Natural killer cell (primary cell): ENCODE measurements around the gene RASAL1. TPM values are rescaled to one million over a fixed set of nuclear protein-coding genes. Genes with fewer than 3 reads are reported as not detected.

ENCODE experiments used
- ATAC-seq, 3 donors: fragments of 150-1000 bp in 2 of 3; fragments of 200-7000 bp in 1 of 3; cut with Tn5 transposase; 1 replicate in 1 of 3; 2 replicates in 2 of 3; pipeline ENCODE4 v1.10.0; 2021; ENCODE audit warnings: mild to moderate bottlenecking in 2 of 3, moderate library complexity in 2 of 3
- DNase-seq, 2 donors: peaks; one replicate each; pipeline versions ENCODE4 v3.0.0 to v3.0.0-alpha.2; 2013 to 2021; ENCODE audit warnings: mixed read lengths in 1 of 2
- H3K27ac ChIP-seq: one replicate; pipeline ENCODE4 v1.5.1; 2013; ENCODE audit warnings: mild to moderate bottlenecking, low read length
- H3K27me3 ChIP-seq: one replicate; pipeline ENCODE4 v1.6.1; 2013; ENCODE audit warnings: low read length; ENCODE audit not compliant: control insufficient read depth, insufficient read depth
- H3K36me3 ChIP-seq: one replicate; pipeline ENCODE4 v1.6.1; 2013; ENCODE audit warnings: low read length; ENCODE audit not compliant: control insufficient read depth, insufficient read depth
- H3K4me1 ChIP-seq: one replicate; pipeline ENCODE4 v1.6.1; 2013; ENCODE audit warnings: low read length; ENCODE audit not compliant: control insufficient read depth, insufficient read depth
- H3K4me3 ChIP-seq: one replicate; pipeline ENCODE4 v1.5.1; 2013; ENCODE audit warnings: low read length
- H3K9me3 ChIP-seq: one replicate; pipeline ENCODE4 v1.6.1; 2013; ENCODE audit warnings: low read length; ENCODE audit not compliant: control insufficient read depth, insufficient read depth
- H3K27ac Mint-ChIP-seq, 2 donors: one replicate each; pipeline ENCODE4 v1.8.0; 2022; ENCODE audit warnings: mild to moderate bottlenecking in 2 of 2, mixed read lengths in 2 of 2, moderate library complexity in 1 of 2
- H3K27me3 Mint-ChIP-seq, 2 donors: one replicate each; pipeline ENCODE4 v1.8.0; 2022; ENCODE audit warnings: low read depth in 2 of 2, mixed read lengths in 2 of 2
- H3K36me3 Mint-ChIP-seq: one replicate; pipeline ENCODE4 v1.8.0; 2022; ENCODE audit warnings: mixed read lengths
- H3K4me1 Mint-ChIP-seq, 2 donors: one replicate each; pipeline ENCODE4 v1.8.0; 2022; ENCODE audit warnings: mixed read lengths in 2 of 2
- H3K4me3 Mint-ChIP-seq: one replicate; pipeline ENCODE4 v1.8.0; 2022; ENCODE audit warnings: mild to moderate bottlenecking, moderate library complexity, mixed read lengths
- H3K9me3 Mint-ChIP-seq, 2 donors: one replicate each; pipeline ENCODE4 v1.8.0; 2022; ENCODE audit warnings: mixed read lengths in 2 of 2
- CTCF ChIP-seq: fragments of 200-600 bp; IDR thresholded peaks from one replicate; pipeline ENCODE4 v1.8.0; 2022; ENCODE audit warnings: antibody characterized with exemption
- WGBS: methylation state at CpG from one replicate; pipeline ENCODE4 v1.1.7; 2013; ENCODE audit warnings: missing lambda C conversion rate; ENCODE audit not compliant: insufficient coverage; 5-methylcytosine and 5-hydroxymethylcytosine counted together
- intact Hi-C: fragments of 100-400 bp; cut with micrococcal nuclease; formaldehyde crosslinking; loops from one replicate; pipeline ENCODE4 v1.14.2; 2022
- total RNA-seq, 4 donors: library from RNA; stranded (reverse); fragments of 120-200 nt in 1 of 4; gene quantifications; one replicate each; pipeline versions ENCODE4 v1.2.3 to v1.2.4, GENCODE V29; 2013 to 2022

Gene RASAL1
- total RNA-seq, 3 donors from 2014 or later (not counting 1 experiment from before 2014, with no cell fraction given), result not detected

- Mint-ChIP-seq H3K4me1 (peaks cover 0 to 10% of the 10 kb centered on the region in 2 donors), H3K4me3 (no peak overlapping the region), H3K9me3 (no peaks in the 10 kb centered on the region), H3K27ac (no peak overlapping the region), H3K27me3 (peaks cover 4 to 14% of the 10 kb centered on the region in 2 donors), H3K36me3 (no peaks in the 10 kb centered on the region)
- TF ChIP-seq CTCF, result no peak
- 93% methylated on average over 1 of the region's 1 CpG for WGBS
- intact Hi-C loops, result no loop called here
- H3K9me3 ChIP-seq, result no peaks in the 10 kb centered on the region
- no peaks in the 10 kb centered on the region for H3K36me3 ChIP-seq
- H3K4me3 ChIP-seq, result no peak overlapping the region
- DNase-seq (no peak), ATAC-seq (no peak)
- no peaks in the 10 kb centered on the region for H3K27me3 ChIP-seq
- H3K4me1 ChIP-seq, result peaks cover 34% of the 10 kb centered on the region
- no peak overlapping the region for H3K27ac ChIP-seq
Measured at GRCh38 chr12:113106361-113106760, 29.2 kb downstream of the RASAL1 start.

GRCh38 chr12:113105606-113106271, 29.8 kb downstream of the RASAL1 start:
- Mint-ChIP-seq H3K27me3 (peaks cover 4 to 8% of the 10 kb centered on the region in 2 donors), H3K27ac (no peak overlapping the region), H3K4me3 (no peak overlapping the region), H3K4me1 (peaks cover 0 to 10% of the 10 kb centered on the region in 2 donors), H3K36me3 (no peaks in the 10 kb centered on the region), H3K9me3 (no peaks in the 10 kb centered on the region)
- intact Hi-C loops, result no loop called here
- TF ChIP-seq CTCF, result no peak
- no peak for DNase-seq
- WGBS, result 95% methylated on average over 12 of the region's 15 CpGs
- H3K27me3 ChIP-seq, result no peaks in the 10 kb centered on the region
- H3K9me3 ChIP-seq, result no peaks in the 10 kb centered on the region
- no peak for ATAC-seq
- no peak overlapping the region for H3K27ac ChIP-seq
- no peak overlapping the region for H3K4me3 ChIP-seq
- peaks cover 33% of the 10 kb centered on the region for H3K4me1 ChIP-seq
- H3K36me3 ChIP-seq, result no peaks in the 10 kb centered on the region

DNA sequence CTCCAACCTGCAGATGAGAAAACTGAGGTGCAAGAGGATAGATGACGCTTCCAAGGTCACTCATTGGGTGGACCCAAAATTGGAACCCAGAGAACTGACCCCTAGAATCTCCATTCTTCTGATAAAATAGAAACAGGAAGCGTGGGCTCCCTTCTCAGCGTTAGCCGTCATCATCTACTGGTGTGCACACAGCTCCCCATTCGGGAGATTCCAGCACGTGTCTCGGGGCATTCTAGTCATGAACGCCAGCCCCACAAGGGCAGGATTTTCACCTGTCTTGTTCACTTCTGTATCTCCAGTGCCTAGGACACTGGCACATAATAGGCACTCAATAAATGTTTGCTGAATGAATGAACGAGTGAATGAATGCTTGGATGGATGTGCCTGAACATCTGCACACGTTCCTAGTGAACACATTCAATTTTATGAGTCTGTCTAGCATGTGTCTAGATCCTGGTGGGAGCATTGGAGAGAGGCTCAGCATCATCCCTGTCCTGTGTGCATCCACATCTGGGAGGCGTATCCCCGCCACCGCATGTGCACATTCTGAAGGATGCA, 30.5 kb downstream of the RASAL1 start:
- TF ChIP-seq CTCF, result no peak
- H3K9me3 ChIP-seq, result no peaks in the 10 kb centered on the region
- Mint-ChIP-seq H3K4me1 (peaks cover 0 to 5% of the 10 kb centered on the region in 2 donors), H3K27ac (no peak overlapping the region), H3K27me3 (peaks cover 4 to 8% of the 10 kb centered on the region in 2 donors), H3K36me3 (no peaks in the 10 kb centered on the region), H3K4me3 (no peak overlapping the region), H3K9me3 (no peaks in the 10 kb centered on the region)
- H3K4me1 ChIP-seq, result peaks cover 25% of the 10 kb centered on the region
- no peak overlapping the region for H3K4me3 ChIP-seq
- DNase-seq, result no peak
- no peak for ATAC-seq
- no peaks in the 10 kb centered on the region for H3K27me3 ChIP-seq
- WGBS, result 86% methylated on average over 13 of the region's 13 CpGs
- H3K27ac ChIP-seq, result no peak overlapping the region
- no peaks in the 10 kb centered on the region for H3K36me3 ChIP-seq
- intact Hi-C loops, result no loop called here
